Measurements from ENCODE around the gene EGFLAM.
"Not testable (repeated sequence)": the region's sequence is repeated elsewhere in the genome, so short reads cannot be mapped to it uniquely, and the experiment has no call there.

Gene EGFLAM

GRCh38 chr5:38376404-38376803 lies 118.0 kb downstream of the EGFLAM start:
- DNase-seq (ENCODE audit: low spot score), result no peak

GRCh38 chr5:38378579-38378978 lies 120.2 kb downstream of the EGFLAM start:
- no peak for DNase-seq (ENCODE audit: low spot score)

- DNase-seq (ENCODE audit: low spot score), result no peak
These were observed 121.1 kb downstream of the EGFLAM start for GRCh38 chr5:38379350-38379937.

- DNase-seq (ENCODE audit: low spot score), result no peak
These were observed 122.2 kb downstream of the EGFLAM start for GRCh38 chr5:38380537-38380936.

GRCh38 chr5:38381361-38381760 lies 123.0 kb downstream of the EGFLAM start:
- no peak for DNase-seq (ENCODE audit: low spot score)

GRCh38 chr5:38382898-38383297 lies 124.5 kb downstream of the EGFLAM start:
- peak; percentile 84 for DNase-seq (ENCODE audit: low spot score)

GRCh38 chr5:38383701-38384100 lies 125.3 kb downstream of the EGFLAM start:
- no peak for DNase-seq (ENCODE audit: low spot score)

- DNase-seq (ENCODE audit: low spot score), result no peak
These were observed 126.0 kb downstream of the EGFLAM start for GRCh38 chr5:38384396-38384795.

- DNase-seq (ENCODE audit: low spot score), result no peak
These were observed 128.8 kb downstream of the EGFLAM start for GRCh38 chr5:38387161-38387560.

GRCh38 chr5:38393636-38394035 lies 135.3 kb downstream of the EGFLAM start:
- no peak for DNase-seq (ENCODE audit: low spot score)

- DNase-seq (ENCODE audit: low spot score), result no peak
These were observed 138.4 kb downstream of the EGFLAM start for GRCh38 chr5:38396766-38397165.

GRCh38 chr5:38400365-38400764 lies 142.0 kb downstream of the EGFLAM start:
- DNase-seq (ENCODE audit: low spot score), result no peak

- no peak for DNase-seq (ENCODE audit: low spot score)
These were observed 142.8 kb downstream of the EGFLAM start for GRCh38 chr5:38401145-38401544.

GRCh38 chr5:38403406-38403805 lies 145.0 kb downstream of the EGFLAM start:
- no peak for DNase-seq (ENCODE audit: low spot score)

- no peak for DNase-seq (ENCODE audit: low spot score)
These were observed 145.7 kb downstream of the EGFLAM start for GRCh38 chr5:38403877-38404635.

GRCh38 chr5:38404667-38405276 lies 146.4 kb downstream of the EGFLAM start:
- DNase-seq (ENCODE audit: low spot score), result no peak

- no peak for DNase-seq (ENCODE audit: low spot score)
These were observed 150.3 kb downstream of the EGFLAM start for GRCh38 chr5:38408446-38409198.

- DNase-seq (ENCODE audit: low spot score), result no peak
These were observed 152.1 kb downstream of the EGFLAM start for GRCh38 chr5:38410304-38410990.

GRCh38 chr5:38413696-38414095 lies 155.3 kb downstream of the EGFLAM start:
- DNase-seq (ENCODE audit: low spot score), result no peak

GRCh38 chr5:38414348-38414747 lies 156.0 kb downstream of the EGFLAM start:
- DNase-seq (ENCODE audit: low spot score), result no peak

GRCh38 chr5:38415772-38416171 lies 157.4 kb downstream of the EGFLAM start:
- DNase-seq (ENCODE audit: low spot score), result not testable (repeated sequence)

- no peak for DNase-seq (ENCODE audit: low spot score)
These were observed 159.3 kb downstream of the EGFLAM start for GRCh38 chr5:38417658-38418017.

Data from Ammon's horn (tissue), 1 donor.